Esophagus (tissue), 2 donors: ENCODE data around the gene MFSD11. TPM values are rescaled to one million over a fixed set of nuclear protein-coding genes. Genes with fewer than 3 reads are reported as not detected.
"Not testable (repeated sequence)": the region's sequence is repeated elsewhere in the genome, so short reads cannot be mapped to it uniquely, and the experiment has no call there.

Experiments used
- H3K27ac ChIP-seq, 2 donors: one replicate each; pipeline ENCODE4 v1.5.1; 2013; ENCODE audit warnings: low read depth in 2 of 2, mild to moderate bottlenecking in 2 of 2, inconsistent platforms in 1 of 2, low read length in 1 of 2, moderate library complexity in 1 of 2
- H3K27me3 ChIP-seq, 2 donors: one replicate each; pipeline ENCODE4 v1.6.1; 2013; ENCODE audit warnings: low read length in 2 of 2, control low read depth in 1 of 2, mild to moderate bottlenecking in 1 of 2; ENCODE audit not compliant: insufficient read depth in 2 of 2, control insufficient read depth in 1 of 2
- H3K36me3 ChIP-seq, 2 donors: one replicate each; pipeline ENCODE4 v1.6.1; 2013; ENCODE audit warnings: low read length in 1 of 2; ENCODE audit not compliant: control insufficient read depth in 2 of 2, insufficient read depth in 2 of 2
- H3K4me1 ChIP-seq, 2 donors: one replicate each; pipeline ENCODE4 v1.6.1; 2013; ENCODE audit warnings: low read length in 1 of 2; ENCODE audit not compliant: control insufficient read depth in 2 of 2, insufficient read depth in 2 of 2
- H3K4me3 ChIP-seq, 2 donors: one replicate each; pipeline ENCODE4 v1.5.1; 2013; ENCODE audit warnings: low read length in 2 of 2, mild to moderate bottlenecking in 2 of 2, low read depth in 1 of 2, moderate library complexity in 1 of 2
- H3K9me3 ChIP-seq, 2 donors: one replicate each; pipeline ENCODE4 v1.6.1; 2013; ENCODE audit warnings: mild to moderate bottlenecking in 2 of 2, low read depth in 1 of 2, low read length in 1 of 2, moderate library complexity in 1 of 2; ENCODE audit not compliant: control insufficient read depth in 2 of 2, insufficient read depth in 1 of 2
- WGBS, 2 donors: extraction: QIAGEN DNeasy Blood & Tissue Kit; methylation state at CpG; one replicate each; pipeline ENCODE4 v1.1.7; 2013; 5-methylcytosine and 5-hydroxymethylcytosine counted together
- polyA plus RNA-seq, 2 donors: library from polyadenylated mRNA; stranded (reverse); fragments of 200-250 nt; gene quantifications; one replicate each; pipeline ENCODE4 v1.2.3, GENCODE V29; 2013
- donor health status: healthy with polysubstance abuse.
- donor health status: Bipolar disorder and iron deficiency.

The MFSD11 gene
- polyA plus RNA-seq, 2 donors, result 11.3 to 15.4 TPM

DNA sequence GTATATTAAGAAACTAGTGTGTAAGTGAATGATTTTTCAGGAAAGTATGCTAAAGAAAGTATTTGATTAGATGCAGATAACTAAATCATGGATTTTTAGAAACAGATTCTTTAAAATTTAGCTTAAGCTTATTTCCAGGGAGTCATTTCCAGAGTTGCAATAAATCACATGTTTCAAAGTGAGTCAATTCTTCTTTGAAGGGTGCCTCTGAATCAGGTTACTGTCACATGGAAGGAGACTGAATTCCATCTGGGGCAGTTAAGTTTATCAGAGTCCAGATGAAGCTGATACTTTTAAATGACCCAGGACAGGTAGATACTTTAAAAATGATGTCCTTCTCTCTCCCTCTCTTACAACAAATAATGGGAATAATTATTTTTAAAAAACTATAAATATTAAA, 5.0 kb downstream of the MFSD11 start:
- Histone ChIP-seq H3K36me3 (peaks cover 7 to 8% of the 10 kb centered on the region in 2 donors), H3K9me3 (no peaks in the 10 kb centered on the region), H3K27me3 (no peaks in the 10 kb centered on the region), H3K4me3 (no peak overlapping the region), H3K4me1 (no peaks in the 10 kb centered on the region), H3K27ac (no peak overlapping the region)

DNA sequence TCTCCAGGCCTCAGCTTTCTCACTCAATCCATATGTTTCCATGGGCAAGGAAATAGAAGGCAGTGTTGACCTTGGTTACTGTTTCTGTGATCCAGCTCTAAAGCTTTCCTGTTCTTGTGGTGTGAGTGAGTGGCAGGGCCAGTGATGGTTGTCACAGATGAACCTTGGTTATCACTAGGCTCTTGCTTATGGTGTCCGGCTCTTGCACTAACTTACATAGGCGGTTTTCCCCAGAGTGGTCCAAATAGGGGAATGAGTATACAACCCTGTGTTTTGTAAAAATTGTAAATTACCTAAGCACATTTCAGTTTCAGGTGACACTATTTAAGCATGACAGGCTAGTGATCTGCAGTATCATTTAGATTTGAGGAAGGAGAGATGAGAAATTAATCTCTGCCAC, 6.8 kb downstream of the MFSD11 start:
- no peak overlapping the region for H3K4me3 ChIP-seq
- H3K9me3 ChIP-seq, result no peaks in the 10 kb centered on the region
- no peaks in the 10 kb centered on the region for H3K4me1 ChIP-seq
- H3K27ac ChIP-seq, result no peak overlapping the region
- no peaks in the 10 kb centered on the region for H3K27me3 ChIP-seq
- WGBS, 2 donors, result 91 to 96% methylated on average over 2 of the region's 2 CpGs
- peaks cover 7 to 8% of the 10 kb centered on the region in 2 donors for H3K36me3 ChIP-seq

GRCh38 chr17:76745785-76746184, 7.9 kb downstream of the MFSD11 start:
- not testable (repeated sequence) for H3K9me3 ChIP-seq, H3K4me3 ChIP-seq, H3K27me3 ChIP-seq, H3K4me1 ChIP-seq, H3K27ac ChIP-seq, H3K36me3 ChIP-seq
- WGBS, 2 donors, result 81 to 91% methylated on average over 6 of the region's 6 CpGs

- Histone ChIP-seq H3K9me3 (no peaks in the 10 kb centered on the region), H3K27ac (no peak overlapping the region), H3K4me3 (no peak overlapping the region), H3K4me1 (no peaks in the 10 kb centered on the region), H3K36me3 (peaks cover 6 to 7% of the 10 kb centered on the region in 2 donors), H3K27me3 (no peaks in the 10 kb centered on the region)
- 67 to 74% methylated on average over 9 of the region's 9 CpGs for WGBS, 2 donors
Measured at GRCh38 chr17:76747716-76748363, 9.9 kb downstream of the MFSD11 start.

GRCh38 chr17:76748657-76749056, 10.7 kb downstream of the MFSD11 start:
- peaks cover 4 to 6% of the 10 kb centered on the region in 2 donors for H3K36me3 ChIP-seq

DNA sequence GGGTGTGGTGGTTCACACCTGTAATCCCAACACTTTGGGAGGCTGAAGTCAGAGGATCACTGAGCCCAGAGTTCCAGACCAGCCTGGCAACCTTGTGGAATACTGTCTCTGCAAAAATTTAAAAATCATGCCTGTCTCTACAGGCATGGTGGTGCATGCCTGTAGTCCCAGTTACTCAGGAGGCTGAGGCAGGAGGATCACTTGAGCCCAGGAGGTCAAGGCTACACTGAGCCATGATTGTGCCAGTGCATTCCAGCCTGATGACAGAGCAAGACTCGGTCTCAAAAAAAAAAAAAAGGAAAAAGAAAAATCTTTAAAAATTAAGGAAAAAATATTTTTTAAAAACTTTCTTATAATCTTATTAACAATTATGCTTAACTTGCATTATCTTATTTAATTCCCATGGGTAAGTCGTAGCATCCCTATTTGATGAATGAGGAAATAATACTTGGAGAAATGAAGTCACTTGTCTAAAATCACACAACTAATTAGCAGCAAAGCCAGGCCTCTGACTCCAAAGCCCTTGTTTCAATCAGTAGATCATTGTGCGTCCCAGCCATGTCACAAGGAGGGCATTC, 13.6 kb downstream of the MFSD11 start:
- Histone ChIP-seq H3K9me3 (no peaks in the 10 kb centered on the region), H3K36me3 (no peaks in the 10 kb centered on the region), H3K4me3 (no peak overlapping the region), H3K27ac (no peak overlapping the region), H3K27me3 (no peaks in the 10 kb centered on the region), H3K4me1 (no peaks in the 10 kb centered on the region)
- WGBS, 2 donors, result 89 to 93% methylated on average over 3 of the region's 3 CpGs

More at GRCh38 chr17:76748657-76749056, 10.7 kb downstream of the MFSD11 start:
- Histone ChIP-seq H3K27ac (no peak overlapping the region), H3K4me3 (no peak overlapping the region), H3K4me1 (no peaks in the 10 kb centered on the region), H3K9me3 (no peaks in the 10 kb centered on the region), H3K27me3 (no peaks in the 10 kb centered on the region)
- WGBS, 2 donors, result 100% methylated on average over 1 of the region's 1 CpG

- Histone ChIP-seq H3K27ac (peak overlapping the region in 1 of 2 donors; percentile 76), H3K36me3 (no peaks in the 10 kb centered on the region), H3K9me3 (no peaks in the 10 kb centered on the region), H3K27me3 (no peaks in the 10 kb centered on the region), H3K4me1 (no peaks in the 10 kb centered on the region), H3K4me3 (no peak overlapping the region)
- WGBS, 2 donors, result 66 to 75% methylated on average over 4 of the region's 4 CpGs
Measured at GRCh38 chr17:76752006-76752405, 14.1 kb downstream of the MFSD11 start.

DNA sequence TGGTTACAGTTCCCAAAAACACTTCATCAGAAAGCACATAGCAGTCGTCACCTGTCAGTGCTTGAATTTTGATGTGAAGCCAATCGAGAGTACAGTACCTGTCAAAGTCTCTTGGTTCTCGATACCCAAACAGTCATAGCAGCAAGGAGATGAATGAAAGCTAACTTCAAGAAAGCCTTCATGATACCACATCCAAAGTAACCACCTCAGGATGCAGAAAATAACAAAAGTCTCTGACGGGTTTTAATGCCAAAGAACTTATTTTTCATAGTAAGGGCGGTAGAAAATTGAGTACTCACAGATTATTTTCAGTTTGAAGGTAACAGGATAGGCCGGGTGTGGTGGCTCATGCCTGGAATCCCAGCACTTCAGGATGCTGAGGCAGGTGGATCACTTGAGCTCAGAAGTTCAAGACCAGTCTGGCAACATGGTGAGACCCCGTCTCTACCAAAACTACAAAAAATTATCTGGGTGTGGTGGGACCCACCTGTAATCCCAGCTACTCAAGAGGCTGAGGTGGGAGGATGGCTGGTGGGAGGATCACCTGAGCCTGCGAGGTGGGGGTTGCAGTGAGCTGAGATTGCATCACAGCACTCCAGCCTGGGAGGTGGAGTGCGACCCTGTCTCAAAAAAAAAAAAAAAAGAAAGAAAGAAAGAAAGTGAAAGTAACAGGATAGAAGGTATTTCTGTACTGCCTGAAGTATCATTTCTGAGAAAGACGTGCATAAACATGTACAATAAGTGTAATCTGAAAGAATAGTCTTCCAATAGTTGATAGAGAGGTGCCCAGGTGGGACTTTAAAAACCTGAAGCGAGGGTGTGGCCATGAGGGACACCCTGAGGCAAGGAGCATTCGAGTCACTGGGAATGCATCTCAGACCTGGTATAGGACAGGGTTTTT, 15.4 kb downstream of the MFSD11 start:
- Histone ChIP-seq H3K36me3 (no peaks in the 10 kb centered on the region), H3K27ac (peak overlapping the region; percentile 49 to 87), H3K27me3 (no peaks in the 10 kb centered on the region), H3K4me1 (no peaks in the 10 kb centered on the region), H3K4me3 (peak overlapping the region in 1 of 2 donors; percentile 26), H3K9me3 (no peaks in the 10 kb centered on the region)
- 47 to 59% methylated on average over 12 of the region's 12 CpGs for WGBS, 2 donors

DNA sequence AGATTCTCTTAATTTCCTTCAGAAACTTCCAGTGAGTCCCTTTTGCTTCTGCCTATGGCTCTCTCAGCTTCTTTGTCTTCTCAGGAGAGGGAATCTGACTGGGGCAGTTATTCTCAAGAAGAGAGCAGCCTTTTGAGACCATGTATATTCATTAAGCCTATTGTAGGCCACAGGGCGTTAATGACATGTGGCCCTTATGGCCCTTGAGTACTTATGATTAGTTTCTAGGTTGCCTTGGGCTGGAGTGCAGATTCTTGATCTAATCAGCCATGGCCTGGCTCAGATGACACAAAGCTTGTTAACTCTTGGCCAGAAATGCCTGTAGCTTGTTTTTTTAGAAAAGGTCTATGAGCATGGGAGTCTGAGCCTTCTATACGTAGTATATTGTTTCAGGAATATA, 17.4 kb downstream of the MFSD11 start:
- 97 to 98% methylated on average over 2 of the region's 2 CpGs for WGBS, 2 donors
- H3K9me3 ChIP-seq, result no peaks in the 10 kb centered on the region
- H3K27me3 ChIP-seq, result no peaks in the 10 kb centered on the region
- H3K27ac ChIP-seq, result no peak overlapping the region
- no peak overlapping the region for H3K4me3 ChIP-seq
- no peaks in the 10 kb centered on the region for H3K36me3 ChIP-seq
- H3K4me1 ChIP-seq, result no peaks in the 10 kb centered on the region
